HG03442 (cell line): ENCODE results near the gene TMEM272.
A peak's percentile ranks its signal among the peaks of the same experiment; 100 is the strongest.

Experiments
- ATAC-seq: cut with Tn5 transposase; IDR thresholded peaks from one replicate; pipeline ENCODE4 v1.9.1; 2021; ENCODE audit warnings: mild to moderate bottlenecking, moderate library complexity; ENCODE audit not compliant: unreplicated experiment

Gene TMEM272

GRCh38 chr13:51844862-51845573, at the start of gene TMEM272:
TMEM272 (minus strand) TSS chr13:51845177; CDS start chr13:51838530, 6,647 bp downstream.
- ATAC-seq, result peak; percentile 45

GRCh38 chr13:51894239-51894638, 49.3 kb upstream of the TMEM272 start:
- ATAC-seq, result no peak

- ATAC-seq, result no peak
These were observed 47.7 kb upstream of the TMEM272 start for GRCh38 chr13:51892657-51893056.

GRCh38 chr13:51887468-51887867, 42.5 kb upstream of the TMEM272 start:
- ATAC-seq, result no peak

- ATAC-seq, result no peak
These were observed 40.7 kb upstream of the TMEM272 start for GRCh38 chr13:51885651-51886050.

- no peak for ATAC-seq
These were observed 38.2 kb upstream of the TMEM272 start for GRCh38 chr13:51883226-51883600.

- no peak for ATAC-seq
These were observed 37.7 kb upstream of the TMEM272 start for GRCh38 chr13:51882570-51883225.

- no peak for ATAC-seq
These were observed 36.3 kb upstream of the TMEM272 start for GRCh38 chr13:51881296-51881695.

- peak; percentile 43 for ATAC-seq
These were observed 34.2 kb upstream of the TMEM272 start for GRCh38 chr13:51879133-51879532.

GRCh38 chr13:51874651-51875050, 29.7 kb upstream of the TMEM272 start:
- no peak for ATAC-seq

- ATAC-seq, result no peak
These were observed 28.9 kb upstream of the TMEM272 start for GRCh38 chr13:51873837-51874236.

GRCh38 chr13:51873117-51873798, 28.3 kb upstream of the TMEM272 start:
- ATAC-seq, result no peak

GRCh38 chr13:51870616-51871015, 25.6 kb upstream of the TMEM272 start:
- ATAC-seq, result no peak

- no peak for ATAC-seq
These were observed 24.9 kb upstream of the TMEM272 start for GRCh38 chr13:51869916-51870315.

- ATAC-seq, result no peak
These were observed 22.1 kb upstream of the TMEM272 start for GRCh38 chr13:51867062-51867461.

- no peak for ATAC-seq
These were observed 20.9 kb upstream of the TMEM272 start for GRCh38 chr13:51865838-51866237.

- ATAC-seq, result no peak
These were observed 18.0 kb upstream of the TMEM272 start for GRCh38 chr13:51862957-51863356.

- no peak for ATAC-seq
These were observed 16.8 kb upstream of the TMEM272 start, which contains the start of gene CCDC70 for GRCh38 chr13:51861723-51862300. CCDC70 (plus strand) TSS chr13:51861969; CDS start chr13:51865412, 3,443 bp downstream.

- no peak for ATAC-seq
These were observed 13.7 kb upstream of the TMEM272 start for GRCh38 chr13:51858433-51859247.

GRCh38 chr13:51856998-51857397, 12.0 kb upstream of the TMEM272 start:
- no peak for ATAC-seq
